ENCODE data around the gene TYK2. TPM values are rescaled to one million over a fixed set of nuclear protein-coding genes. Genes with fewer than 3 reads are reported as not detected.
A peak's percentile ranks its signal among the peaks of the same experiment; 100 is the strongest.

The TYK2 gene
- total RNA-seq, 1 experiment from 2014 or later = 130 TPM

GRCh38 chr19:10398819-10399218 is 18.4 kb upstream of the TYK2 start:
- TF ChIP-seq CTCF (IDR thresholded peaks at IDR 0.05; ENCODE audit: unreplicated experiment) = no peak
- no peak overlapping the region for H3K4me3 Mint-ChIP-seq (ENCODE audit: low read depth, unreplicated experiment)
- no peaks in the 10 kb centered on the region for H3K27me3 Mint-ChIP-seq (ENCODE audit: unreplicated experiment)
- BruUV-seq (replicated peaks) = no TSS peak
- no peaks in the 10 kb centered on the region for H3K9me3 Mint-ChIP-seq (ENCODE audit: low read depth, unreplicated experiment)
- peaks cover 55% of the 10 kb centered on the region for H3K36me3 Mint-ChIP-seq (ENCODE audit: insufficient read depth, unreplicated experiment)
- CTCF ChIA-PET = no interaction called here
- H3K4me1 Mint-ChIP-seq (ENCODE audit: low read depth, unreplicated experiment) = peaks cover 9% of the 10 kb centered on the region
- no peak for DNase-seq
- no peak overlapping the region for H3K27ac Mint-ChIP-seq (ENCODE audit: unreplicated experiment)
- intact Hi-C loops (cut with micrococcal nuclease; ENCODE audit: unreplicated experiment) = no loop called here

GRCh38 chr19:10395917-10396316 is 15.5 kb upstream of the TYK2 start:
- intact Hi-C loops (cut with micrococcal nuclease; ENCODE audit: unreplicated experiment) = no loop called here
- peaks cover 9% of the 10 kb centered on the region for H3K4me1 Mint-ChIP-seq (ENCODE audit: low read depth, unreplicated experiment)
- H3K27me3 Mint-ChIP-seq (ENCODE audit: unreplicated experiment) = no peaks in the 10 kb centered on the region
- H3K9me3 Mint-ChIP-seq (ENCODE audit: low read depth, unreplicated experiment) = no peaks in the 10 kb centered on the region
- H3K36me3 Mint-ChIP-seq (ENCODE audit: insufficient read depth, unreplicated experiment) = peaks cover 32% of the 10 kb centered on the region
- H3K4me3 Mint-ChIP-seq (ENCODE audit: low read depth, unreplicated experiment) = peak overlapping the region; percentile 18
- no peak for DNase-seq
- no TSS peak for BruUV-seq (replicated peaks)
- no peak overlapping the region for H3K27ac Mint-ChIP-seq (ENCODE audit: unreplicated experiment)
- CTCF ChIA-PET = interaction anchor here (0.6 kb wide), 1 partner anchor 361 kb away, joined by 3 read pairs; no protein-coding TSS in a partner anchor
- no peak for TF ChIP-seq CTCF (IDR thresholded peaks at IDR 0.05; ENCODE audit: unreplicated experiment)

- no peak for TF ChIP-seq CTCF (IDR thresholded peaks at IDR 0.05; ENCODE audit: unreplicated experiment)
- no peaks in the 10 kb centered on the region for H3K27me3 Mint-ChIP-seq (ENCODE audit: unreplicated experiment)
- H3K4me1 Mint-ChIP-seq (ENCODE audit: low read depth, unreplicated experiment) = peaks cover 9% of the 10 kb centered on the region
- no peak for DNase-seq
- CTCF ChIA-PET = interaction anchor here (0.6 kb wide), 1 partner anchor 360 kb away, joined by 3 read pairs; no protein-coding TSS in a partner anchor
- peaks cover 35% of the 10 kb centered on the region for H3K36me3 Mint-ChIP-seq (ENCODE audit: insufficient read depth, unreplicated experiment)
- peak overlapping the region; percentile 18 for H3K4me3 Mint-ChIP-seq (ENCODE audit: low read depth, unreplicated experiment)
- intact Hi-C loops (cut with micrococcal nuclease; ENCODE audit: unreplicated experiment) = no loop called here
- no peak overlapping the region for H3K27ac Mint-ChIP-seq (ENCODE audit: unreplicated experiment)
- TSS peak; percentile 43 for BruUV-seq (replicated peaks)
- H3K9me3 Mint-ChIP-seq (ENCODE audit: low read depth, unreplicated experiment) = no peaks in the 10 kb centered on the region
These were observed 15.1 kb upstream of the TYK2 start for GRCh38 chr19:10395436-10395835.

GRCh38 chr19:10395003-10395402 is 14.6 kb upstream of the TYK2 start:
- intact Hi-C loops (cut with micrococcal nuclease; ENCODE audit: unreplicated experiment) = no loop called here
- Mint-ChIP-seq H3K4me1 (ENCODE audit: low read depth, unreplicated experiment) (peaks cover 9% of the 10 kb centered on the region), H3K4me3 (ENCODE audit: low read depth, unreplicated experiment) (no peak overlapping the region), H3K27ac (ENCODE audit: unreplicated experiment) (no peak overlapping the region), H3K9me3 (ENCODE audit: low read depth, unreplicated experiment) (no peaks in the 10 kb centered on the region), H3K27me3 (ENCODE audit: unreplicated experiment) (no peaks in the 10 kb centered on the region), H3K36me3 (ENCODE audit: insufficient read depth, unreplicated experiment) (peaks cover 34% of the 10 kb centered on the region)
- no TSS peak for BruUV-seq (replicated peaks)
- no peak for TF ChIP-seq CTCF (IDR thresholded peaks at IDR 0.05; ENCODE audit: unreplicated experiment)
- CTCF ChIA-PET = interaction anchor here (0.9 kb wide), 1 partner anchor 136 kb away, joined by 6 read pairs; no protein-coding TSS in a partner anchor
- DNase-seq = no peak
